HG03196 (cell line): ENCODE data around the gene DNAJC10.
"Not testable (repeated sequence)": the region's sequence is repeated elsewhere in the genome, so short reads cannot be mapped to it uniquely, and the experiment has no call there.

Experiments used
- ATAC-seq: cut with Tn5 transposase; IDR thresholded peaks from one replicate; pipeline ENCODE4 v1.9.1; 2021; ENCODE audit not compliant: unreplicated experiment

The DNAJC10 gene

GRCh38 chr2:182715892-182716649 is at the start of gene DNAJC10:
Gene DNAJC10 (plus strand): TSS chr2:182716257. CDS start chr2:182718087, 1,830 bp downstream.
- ATAC-seq: peak; percentile 89

- peak; percentile 74 for ATAC-seq
Measured at GRCh38 chr2:182666674-182667314, 49.3 kb upstream of the DNAJC10 start.

GRCh38 chr2:182667315-182667695 is 48.8 kb upstream of the DNAJC10 start:
- ATAC-seq: peak; percentile 28

DNA sequence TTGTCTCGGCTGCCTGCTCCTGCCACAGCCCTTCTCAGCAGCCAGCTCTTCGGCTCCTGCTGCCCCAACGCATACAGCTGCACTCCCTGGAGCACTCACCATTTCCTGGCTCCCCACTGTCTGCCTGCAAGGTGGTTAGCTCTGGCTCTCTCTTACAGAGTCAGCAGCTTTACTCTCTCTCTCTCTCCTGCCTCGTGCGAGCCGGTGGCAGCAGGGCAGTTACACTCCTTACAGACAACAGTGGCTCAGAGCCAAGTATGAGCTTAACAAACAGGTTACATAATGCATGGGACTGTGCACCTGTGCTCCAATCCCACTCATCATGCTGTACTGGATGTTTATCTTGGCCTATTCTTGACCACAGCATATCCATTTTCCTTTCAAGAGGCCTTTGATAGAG is 47.4 kb upstream of the DNAJC10 start:
- ATAC-seq: no peak

DNA sequence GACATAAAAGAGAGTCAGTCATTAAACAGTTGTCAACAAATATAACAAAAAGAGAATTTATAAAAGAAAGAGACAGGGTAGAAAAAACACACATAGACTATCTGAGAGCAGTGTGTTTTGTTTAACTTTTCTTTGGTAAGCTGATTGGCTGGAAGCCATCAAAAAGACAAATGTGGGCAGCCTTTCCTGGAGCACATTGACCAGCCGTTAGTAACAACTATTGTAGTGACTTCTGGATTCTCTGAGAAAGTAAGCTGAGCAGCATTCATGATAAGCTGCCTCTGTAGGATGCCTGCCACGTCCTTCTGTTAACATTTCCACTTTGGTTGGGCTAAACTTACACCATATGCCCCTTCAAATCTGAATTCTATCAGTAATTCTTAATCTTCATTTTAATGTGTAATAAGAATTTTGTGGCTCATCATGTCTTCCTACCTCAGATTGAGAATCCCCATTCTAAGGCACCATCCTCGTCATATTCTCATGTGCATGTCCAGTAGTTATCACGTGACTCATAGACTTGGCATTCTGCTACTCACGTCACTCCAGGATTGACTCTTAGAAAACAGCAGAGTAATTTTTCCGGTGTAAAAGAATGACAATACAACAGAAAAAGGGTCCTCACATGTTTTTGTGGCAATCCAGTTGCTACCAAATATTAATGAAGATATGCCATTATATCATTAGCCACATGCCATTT is 43.4 kb upstream of the DNAJC10 start:
- ATAC-seq: no peak

DNA sequence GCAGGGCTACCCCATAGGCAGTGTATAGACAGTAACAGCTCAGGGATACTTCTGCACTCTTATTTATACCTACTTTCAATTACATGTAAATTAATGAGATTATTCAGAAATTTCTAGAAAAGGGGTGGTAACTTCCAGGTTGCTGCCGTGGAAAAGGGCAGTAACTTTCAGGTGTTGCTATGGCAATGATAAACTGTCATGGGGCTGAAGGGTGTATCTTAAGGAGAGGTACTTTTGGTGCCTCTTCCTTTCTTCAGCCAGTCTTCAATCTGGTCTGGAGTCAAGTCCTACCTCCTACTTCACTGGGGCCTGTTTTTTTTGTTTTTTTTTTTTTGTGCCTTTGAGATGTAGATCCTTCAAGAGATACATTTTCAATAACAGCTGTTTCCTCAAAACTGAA is 35.2 kb upstream of the DNAJC10 start:
- no peak for ATAC-seq

DNA sequence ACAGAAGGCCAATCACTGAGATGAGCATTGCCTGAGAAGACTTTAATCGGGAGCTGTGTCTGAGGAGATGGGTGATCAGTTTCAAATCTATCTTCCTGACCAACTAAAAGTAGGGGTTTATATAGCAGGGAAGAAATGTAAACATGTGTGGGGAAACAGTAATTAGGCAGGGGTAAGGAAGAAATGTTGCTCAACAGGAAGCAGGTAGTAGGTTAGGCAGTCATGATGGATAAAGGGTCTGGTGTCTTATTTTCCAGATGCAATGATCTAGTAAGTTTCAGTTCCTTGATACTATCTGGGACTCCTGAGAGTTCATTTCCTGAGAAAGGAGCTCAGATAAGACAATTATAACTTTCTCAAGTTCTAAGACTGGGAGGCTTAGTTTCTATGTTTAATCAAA is 33.8 kb upstream of the DNAJC10 start:
- no peak for ATAC-seq

- no peak for ATAC-seq
Measured at GRCh38 chr2:182685559-182685958, 30.5 kb upstream of the DNAJC10 start.

- ATAC-seq: not testable (repeated sequence)
Measured at GRCh38 chr2:182686763-182687162, 29.3 kb upstream of the DNAJC10 start.

DNA sequence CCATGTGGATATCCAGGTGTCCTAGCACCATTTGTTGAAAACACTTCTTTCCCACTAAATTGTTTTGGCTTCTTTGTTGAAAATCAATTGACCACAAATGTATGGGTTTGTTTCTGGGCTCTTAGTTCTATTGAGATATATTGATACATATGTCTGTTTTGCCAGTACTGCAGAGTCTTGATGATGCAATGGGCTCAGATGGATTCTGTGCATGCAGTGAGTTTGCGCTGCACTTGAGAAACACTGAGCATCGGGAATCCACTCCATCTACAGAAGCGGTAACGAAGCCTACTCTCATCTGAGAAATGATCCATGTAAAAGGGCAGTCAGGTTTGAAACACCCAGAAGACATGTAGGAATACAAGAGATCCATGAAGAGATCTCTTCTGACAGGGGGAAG is 21.9 kb upstream of the DNAJC10 start:
- ATAC-seq: no peak

DNA sequence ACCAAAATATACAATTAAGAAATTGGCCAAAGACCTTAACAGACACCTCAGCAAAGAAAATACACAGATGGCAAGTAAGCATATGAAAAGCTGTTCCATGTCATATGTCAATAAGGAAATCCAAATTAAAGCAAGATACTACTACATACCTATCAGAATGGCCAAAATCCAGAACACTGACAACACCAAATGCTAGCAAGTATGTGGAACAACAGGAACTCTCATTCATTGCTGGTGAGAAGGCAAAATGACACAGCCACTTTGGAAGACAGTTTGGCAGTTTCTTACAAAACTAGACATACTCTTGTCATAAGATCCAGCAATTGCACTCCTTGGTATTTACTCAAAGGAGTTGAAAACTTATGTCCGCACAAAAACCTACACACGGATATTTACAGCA is 20.3 kb upstream of the DNAJC10 start:
- no peak for ATAC-seq

DNA sequence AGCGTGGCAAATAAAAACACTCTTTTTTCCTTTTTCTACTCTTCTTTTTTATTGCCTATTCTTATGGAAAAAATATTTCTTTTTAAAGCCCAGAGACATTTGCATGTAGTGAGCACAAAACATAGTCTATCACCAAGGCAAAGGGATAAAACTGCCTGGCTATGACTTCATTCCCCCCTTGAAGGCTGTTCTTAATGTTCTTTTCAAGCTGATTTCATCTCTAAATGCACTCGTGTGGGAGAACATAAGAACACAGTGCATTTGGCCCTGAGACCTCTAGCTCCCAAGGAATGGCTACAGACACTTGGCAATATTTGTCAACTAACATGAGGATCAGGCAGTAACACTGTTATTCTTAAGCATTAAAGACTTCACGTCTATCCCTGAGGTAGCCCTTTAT is 17.4 kb upstream of the DNAJC10 start:
- ATAC-seq: no peak

DNA sequence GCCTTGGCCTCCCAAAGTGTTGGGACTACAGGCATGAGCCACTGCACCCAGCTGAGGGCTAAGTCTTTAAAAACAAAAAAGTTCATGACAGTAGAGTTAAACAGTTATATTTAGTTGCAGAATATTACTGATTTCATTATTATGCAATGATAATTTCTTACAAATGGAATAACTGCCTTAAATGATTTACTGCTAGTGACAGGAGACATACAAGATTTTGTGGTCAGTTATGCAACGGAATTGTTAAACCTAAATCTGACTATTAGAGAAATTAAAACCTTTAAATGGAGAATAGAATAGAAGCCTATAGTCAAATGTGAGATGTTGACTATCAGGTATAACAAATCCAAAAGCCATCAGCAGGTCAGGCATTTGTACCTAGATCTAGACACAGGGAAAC is 10.3 kb upstream of the DNAJC10 start:
- ATAC-seq: no peak

- no peak for ATAC-seq
Measured at GRCh38 chr2:182706751-182707150, 9.3 kb upstream of the DNAJC10 start.

DNA sequence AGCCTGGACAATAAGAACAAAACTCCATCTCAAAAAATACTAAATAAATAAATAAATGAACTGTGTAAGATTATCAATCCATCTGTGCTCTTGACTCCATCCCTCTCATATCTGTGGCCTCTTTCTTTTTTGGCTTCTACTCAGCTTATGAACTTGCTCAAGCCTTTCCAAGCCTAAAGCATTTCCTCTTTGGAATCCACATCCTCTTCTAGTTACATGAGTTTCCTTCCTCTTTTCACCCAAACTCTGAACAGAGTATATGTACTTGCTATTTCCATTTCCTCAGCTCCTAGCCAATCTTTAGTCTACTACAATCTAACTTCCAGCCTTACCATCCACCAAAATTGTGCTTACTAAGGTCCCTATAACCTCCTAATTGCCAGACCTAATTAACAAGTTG is 2.5 kb upstream of the DNAJC10 start:
- no peak for ATAC-seq

DNA sequence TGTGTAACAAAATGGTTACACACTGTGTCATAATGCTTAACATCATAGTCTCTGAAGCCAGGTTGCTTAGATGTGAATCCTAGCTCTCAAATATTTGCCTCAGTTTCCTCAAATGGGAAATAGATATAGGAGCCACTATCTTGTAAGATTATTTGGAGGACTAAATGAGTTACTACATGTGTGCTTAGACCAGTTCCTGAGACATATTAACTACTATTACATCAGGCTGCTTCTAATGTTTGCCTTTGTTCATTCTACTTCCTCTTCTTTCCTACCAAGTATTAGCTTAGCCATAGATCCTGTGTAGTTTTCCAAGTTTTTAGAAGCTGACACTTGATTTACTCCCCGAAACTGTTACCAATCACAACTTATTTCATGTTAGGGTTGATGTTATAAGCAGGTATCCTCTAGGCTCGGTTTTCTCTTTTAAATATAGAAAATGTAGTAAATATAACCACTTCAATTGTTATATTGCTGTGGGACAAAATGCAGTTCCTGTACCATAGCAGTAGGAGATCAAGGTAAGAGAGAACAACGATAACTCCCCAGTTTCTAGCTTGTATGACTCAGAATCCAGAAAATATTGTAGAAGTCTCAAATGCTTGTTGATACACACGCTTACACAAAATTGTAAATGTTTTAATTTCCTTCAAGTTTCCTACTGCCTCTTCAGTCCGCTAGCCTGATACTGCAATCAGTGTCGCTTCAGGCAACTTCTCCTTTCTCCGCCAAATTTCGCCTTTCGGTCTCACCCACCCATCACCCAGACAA is 751 bp upstream of the DNAJC10 start:
- ATAC-seq: peak; percentile 4

GRCh38 chr2:182716650-182716979 is 558 bp downstream of the DNAJC10 start:
- ATAC-seq: no peak

- peak; percentile 34 for ATAC-seq
Measured at GRCh38 chr2:182717416-182717815, 1.4 kb downstream of the DNAJC10 start.

DNA sequence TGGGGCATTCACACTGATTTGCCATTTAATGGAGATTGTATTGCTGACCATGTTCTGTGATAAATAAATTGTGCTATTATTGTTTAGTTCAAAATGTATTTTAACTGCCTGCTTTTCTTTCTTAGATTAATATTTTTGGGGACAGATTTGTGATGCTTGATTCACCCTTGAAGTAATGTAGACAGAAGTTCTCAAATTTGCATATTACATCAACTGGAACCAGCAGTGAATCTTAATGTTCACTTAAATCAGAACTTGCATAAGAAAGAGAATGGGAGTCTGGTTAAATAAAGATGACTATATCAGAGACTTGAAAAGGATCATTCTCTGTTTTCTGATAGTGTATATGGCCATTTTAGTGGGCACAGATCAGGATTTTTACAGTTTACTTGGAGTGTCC is 1.8 kb downstream of the DNAJC10 start:
- no peak for ATAC-seq

DNA sequence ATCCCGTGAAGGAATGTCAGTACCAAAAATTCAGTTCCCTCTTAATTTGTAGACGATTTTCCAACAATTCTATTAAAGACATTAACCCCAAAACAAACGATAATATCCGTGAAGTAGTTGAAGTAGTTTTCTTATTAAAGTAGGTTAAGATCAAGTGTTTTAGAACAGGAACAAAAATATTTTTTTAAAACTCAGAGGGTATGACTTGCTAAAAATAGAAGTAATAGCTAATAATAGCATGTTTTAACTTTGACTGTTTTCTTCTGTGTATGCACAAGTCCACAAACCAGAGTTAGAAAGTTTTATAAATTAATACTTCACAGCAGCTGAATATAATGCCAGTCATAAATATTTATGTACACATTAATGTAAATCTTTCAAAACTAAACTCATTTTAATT is 2.4 kb downstream of the DNAJC10 start:
- no peak for ATAC-seq

- ATAC-seq: not testable (repeated sequence)
Measured at GRCh38 chr2:182719116-182719515, 3.1 kb downstream of the DNAJC10 start.
